Measurements from ENCODE around the gene CHCHD2. TPM values are rescaled to one million over a fixed set of nuclear protein-coding genes. Genes with fewer than 3 reads are reported as not detected.
A peak's percentile ranks its signal among the peaks of the same experiment; 100 is the strongest.
"Not testable (repeated sequence)": the region's sequence is repeated elsewhere in the genome, so short reads cannot be mapped to it uniquely, and the experiment has no call there.

The CHCHD2 gene
- total RNA-seq, 2 donors from 2014 or later = 338 to 580 TPM

DNA sequence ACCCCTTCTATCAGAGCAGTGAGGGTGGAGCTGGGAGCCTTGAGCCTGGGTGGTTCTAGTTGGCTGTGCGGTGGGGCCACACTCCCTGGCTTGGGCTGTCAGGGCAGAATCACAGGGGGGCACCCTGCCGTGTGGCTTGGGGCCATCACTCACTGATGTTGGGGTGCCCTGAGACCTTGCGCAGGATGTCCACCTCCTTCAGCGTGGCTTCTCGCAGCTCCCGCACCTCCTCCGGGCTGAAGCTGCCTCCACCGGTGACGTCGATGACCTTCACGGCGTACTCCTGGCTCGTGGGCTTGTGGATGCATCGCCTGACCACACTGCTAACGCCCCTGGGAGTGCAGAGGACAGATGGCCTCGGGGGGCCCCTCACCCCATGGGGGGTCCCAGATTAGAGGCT is 18.8 kb downstream of the CHCHD2 start:
- DNase-seq = no peak
- H3K27me3 ChIP-seq = no peaks in the 10 kb centered on the region
- peak overlapping the region in 1 of 2 donors; percentile 35 for H3K9ac ChIP-seq (ENCODE audit: low read depth in 2 of 2, low read length in 2 of 2)
- no peaks in the 10 kb centered on the region for H3K36me3 ChIP-seq
- intact Hi-C loops (cut with DNase I) = no loop called here
- H3K9me3 ChIP-seq = no peaks in the 10 kb centered on the region
- H3K27ac ChIP-seq = no peak overlapping the region
- TF ChIP-seq, protein P1, sequence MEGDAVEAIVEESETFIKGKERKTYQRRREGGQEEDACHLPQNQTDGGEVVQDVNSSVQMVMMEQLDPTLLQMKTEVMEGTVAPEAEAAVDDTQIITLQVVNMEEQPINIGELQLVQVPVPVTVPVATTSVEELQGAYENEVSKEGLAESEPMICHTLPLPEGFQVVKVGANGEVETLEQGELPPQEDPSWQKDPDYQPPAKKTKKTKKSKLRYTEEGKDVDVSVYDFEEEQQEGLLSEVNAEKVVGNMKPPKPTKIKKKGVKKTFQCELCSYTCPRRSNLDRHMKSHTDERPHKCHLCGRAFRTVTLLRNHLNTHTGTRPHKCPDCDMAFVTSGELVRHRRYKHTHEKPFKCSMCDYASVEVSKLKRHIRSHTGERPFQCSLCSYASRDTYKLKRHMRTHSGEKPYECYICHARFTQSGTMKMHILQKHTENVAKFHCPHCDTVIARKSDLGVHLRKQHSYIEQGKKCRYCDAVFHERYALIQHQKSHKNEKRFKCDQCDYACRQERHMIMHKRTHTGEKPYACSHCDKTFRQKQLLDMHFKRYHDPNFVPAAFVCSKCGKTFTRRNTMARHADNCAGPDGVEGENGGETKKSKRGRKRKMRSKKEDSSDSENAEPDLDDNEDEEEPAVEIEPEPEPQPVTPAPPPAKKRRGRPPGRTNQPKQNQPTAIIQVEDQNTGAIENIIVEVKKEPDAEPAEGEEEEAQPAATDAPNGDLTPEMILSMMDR (IDR thresholded peaks at IDR 0.05) = no peak
- no peak overlapping the region for H3K4me3 ChIP-seq
- no peaks in the 10 kb centered on the region for H3K4me1 ChIP-seq

DNA sequence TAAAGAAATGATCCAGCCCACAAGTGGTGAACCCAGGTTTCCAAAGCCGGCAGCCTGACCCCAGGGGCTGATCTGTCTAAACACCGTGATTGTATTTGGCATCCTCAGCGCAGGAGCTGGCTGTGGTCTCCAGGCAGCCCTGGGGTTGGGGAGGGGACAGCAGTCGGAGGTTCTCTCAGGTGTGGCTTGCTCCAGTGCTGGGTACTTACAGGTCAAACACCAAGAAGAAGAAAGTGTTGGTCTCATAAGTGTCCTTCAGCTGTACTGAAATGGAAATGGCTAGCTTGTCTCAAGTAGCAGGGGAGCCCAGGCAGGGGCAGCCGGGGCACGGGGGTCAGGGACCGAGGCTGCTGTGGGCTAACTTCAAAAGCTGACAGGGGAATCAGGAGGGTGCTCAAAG is 19.5 kb downstream of the CHCHD2 start:
- DNase-seq = no peak
- H3K4me1 ChIP-seq = no peaks in the 10 kb centered on the region
- no peaks in the 10 kb centered on the region for H3K36me3 ChIP-seq
- no peaks in the 10 kb centered on the region for H3K27me3 ChIP-seq
- TF ChIP-seq, protein P1 (IDR thresholded peaks at IDR 0.05) = no peak
- H3K9ac ChIP-seq (ENCODE audit: low read depth in 2 of 2, low read length in 2 of 2) = no peak overlapping the region
- H3K9me3 ChIP-seq = no peaks in the 10 kb centered on the region
- no peak overlapping the region for H3K4me3 ChIP-seq
- H3K27ac ChIP-seq = no peak overlapping the region
- intact Hi-C loops (cut with DNase I) = no loop called here

DNA sequence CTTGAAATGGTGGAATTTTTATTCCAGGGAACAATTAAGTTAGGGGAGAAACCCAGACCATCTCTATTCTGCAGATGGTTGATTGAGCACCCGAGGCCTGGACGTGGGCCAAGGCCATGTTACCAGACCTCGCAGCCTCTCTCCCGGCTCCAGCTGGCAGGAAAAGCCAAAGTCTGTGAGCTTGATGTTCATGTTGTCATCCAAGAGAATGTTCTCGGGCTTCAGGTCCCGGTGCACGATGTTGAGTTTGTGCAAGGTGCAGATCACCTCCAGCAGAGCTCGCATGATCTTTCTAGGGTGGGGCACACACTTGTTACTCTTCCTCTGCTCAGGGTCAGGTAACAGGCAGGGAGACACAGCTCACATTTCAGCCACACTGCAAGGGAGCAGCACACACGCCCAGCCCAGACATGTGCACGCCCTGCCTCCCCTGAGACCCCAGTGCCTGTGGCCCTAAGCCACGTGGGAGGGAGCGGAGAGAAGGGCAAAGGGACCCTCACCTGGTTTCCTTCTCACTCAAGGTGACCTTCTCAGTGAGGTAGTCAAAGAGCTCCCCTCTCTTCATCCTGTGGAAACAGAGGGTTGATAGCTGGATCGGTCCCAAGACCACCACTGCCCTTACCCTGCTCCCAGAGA is 23.0 kb downstream of the CHCHD2 start:
- Histone ChIP-seq H3K4me1 (no peaks in the 10 kb centered on the region), H3K27ac (no peak overlapping the region), H3K9me3 (no peaks in the 10 kb centered on the region), H3K4me3 (no peak overlapping the region), H3K36me3 (no peaks in the 10 kb centered on the region), H3K9ac (ENCODE audit: low read depth in 2 of 2, low read length in 2 of 2) (no peak overlapping the region), H3K27me3 (no peaks in the 10 kb centered on the region)
- DNase-seq = no peak
- intact Hi-C loops (cut with DNase I) = no loop called here
- TF ChIP-seq, protein P1 (IDR thresholded peaks at IDR 0.05) = no peak

DNA sequence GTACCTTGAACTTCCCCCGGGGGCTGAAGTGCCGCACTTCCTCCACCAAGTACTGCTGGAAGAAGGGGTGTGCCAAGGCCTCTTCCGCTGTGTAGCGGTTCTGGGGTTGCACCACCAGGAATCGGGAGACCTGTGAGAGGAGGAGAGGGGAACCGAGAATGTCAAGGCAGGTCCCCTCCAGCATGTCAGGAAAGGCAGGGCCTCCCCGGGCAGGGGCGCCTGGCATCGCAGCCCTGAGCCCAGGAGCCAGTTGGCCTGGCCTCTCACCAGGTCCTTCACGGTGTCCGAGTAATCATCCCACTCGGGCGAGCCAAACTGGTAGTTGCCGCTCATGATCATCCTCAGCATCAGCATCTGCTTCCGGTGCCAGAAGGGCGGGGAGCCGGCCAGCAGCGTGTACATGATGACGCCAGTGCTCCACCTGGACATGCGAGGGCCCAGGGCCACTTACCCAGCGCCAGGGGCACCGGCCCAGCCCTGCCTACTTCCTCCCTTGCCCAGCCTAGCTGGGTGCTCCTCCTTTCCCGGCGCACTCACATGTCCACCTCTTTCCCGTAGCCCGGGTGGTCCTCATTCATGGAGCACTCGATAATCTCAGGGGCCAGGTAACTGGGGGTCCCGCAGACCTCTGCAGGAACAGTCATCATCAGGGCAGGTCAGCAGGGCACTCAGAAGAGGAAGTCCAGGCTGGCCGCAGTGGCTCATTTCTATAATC is 24.5 kb downstream of the CHCHD2 start:
- Histone ChIP-seq H3K27me3 (no peaks in the 10 kb centered on the region), H3K9me3 (no peaks in the 10 kb centered on the region), H3K9ac (ENCODE audit: low read depth in 2 of 2, low read length in 2 of 2) (no peak overlapping the region), H3K4me1 (no peaks in the 10 kb centered on the region), H3K27ac (no peak overlapping the region), H3K4me3 (no peak overlapping the region), H3K36me3 (no peaks in the 10 kb centered on the region)
- no peak for DNase-seq
- TF ChIP-seq, protein P1 (IDR thresholded peaks at IDR 0.05) = no peak
- intact Hi-C loops (cut with DNase I) = no loop called here

DNA sequence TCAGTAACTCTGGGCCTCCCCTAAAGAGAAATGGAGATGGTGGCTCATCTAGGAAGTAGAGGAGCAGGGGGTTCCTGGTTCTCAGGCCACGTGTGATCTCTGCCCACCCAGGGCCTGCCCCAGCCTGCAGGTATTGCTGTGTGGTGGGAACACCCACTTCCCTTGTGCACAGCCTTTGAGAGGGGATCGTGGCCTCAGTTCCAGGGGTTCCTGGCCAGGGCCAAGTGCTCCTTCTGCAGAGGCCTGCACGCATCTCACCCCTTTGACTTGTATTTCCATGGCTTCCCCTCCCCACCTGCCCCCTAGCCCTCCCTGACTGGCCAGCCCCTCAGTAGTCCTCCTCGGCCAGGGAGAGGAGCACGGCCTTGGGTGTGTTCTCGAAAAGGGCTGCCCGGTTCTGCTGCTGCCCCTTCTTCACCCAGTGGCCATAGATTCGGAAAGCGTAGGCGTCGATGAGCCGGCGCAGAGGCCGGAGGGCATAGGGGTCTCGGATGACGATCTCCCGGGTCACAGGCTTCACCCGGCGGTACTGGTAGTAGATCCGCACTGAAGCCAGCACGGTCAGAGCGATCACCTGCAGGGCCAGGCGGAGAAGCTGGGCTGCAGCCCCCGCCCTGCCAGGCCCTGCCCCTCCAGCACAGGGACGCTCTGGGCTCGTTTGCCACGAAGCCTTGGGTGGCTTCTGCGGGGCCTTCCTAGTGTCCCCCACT is 25.4 kb downstream of the CHCHD2 start:
- H3K36me3 ChIP-seq; H3K27ac ChIP-seq; H3K4me1 ChIP-seq; intact Hi-C loops (cut with DNase I); H3K4me3 ChIP-seq; H3K9me3 ChIP-seq; DNase-seq; H3K27me3 ChIP-seq; H3K9ac ChIP-seq (ENCODE audit: low read depth in 2 of 2, low read length in 2 of 2): not testable (repeated sequence)

Data from colonic mucosa (tissue), 4 donors.